H1 (cell line): ENCODE results near the gene TMPRSS2. TPM values are rescaled to one million over a fixed set of nuclear protein-coding genes. Genes with fewer than 3 reads are reported as not detected.

ENCODE experiments used
- CTCF ChIA-PET: fragments of 300-600 bp; sonication (Branson Sonifier 250); formaldehyde crosslinking; loops from one replicate; lab custom pipeline; 2021; ENCODE audit not compliant: partially characterized antibody; lab: Charles Lee
- POLR2A ChIA-PET: fragments of 300-600 bp; sonication (Branson Sonifier 250); formaldehyde crosslinking; loops from one replicate; lab custom pipeline; 2021; ENCODE audit warnings: inconsistent platforms; ENCODE audit not compliant: partially characterized antibody; lab: Charles Lee
- DNase-seq, 2 experiments: peaks; one replicate each; pipeline versions ENCODE4 v3.0.0 to v3.0.0-alpha.2; 2010 to 2022; ENCODE audit warnings: low spot score in 2 of 2, low read depth in 1 of 2, mixed read lengths in 1 of 2
- FAIRE-seq: peaks from 2 replicates; lab custom pipeline; 2011; peaks lifted over from hg19 to GRCh38; lab: Jason Lieb, UNC
- H2AFZ ChIP-seq: 2 replicates; pipeline ENCODE4 v1.8.1; 2012; ENCODE audit warnings: low read length, inconsistent platforms
- H2AK5ac ChIP-seq: 2 replicates; pipeline ENCODE4 v1.6.1; 2013; ENCODE audit warnings: low read depth, low read length
- H2BK120ac ChIP-seq: replicated peaks from 2 replicates; pipeline ENCODE3; 2013; ENCODE audit warnings: low read depth, low read length, inconsistent platforms
- H2BK12ac ChIP-seq: 2 replicates; pipeline ENCODE4 v1.6.1; 2013; ENCODE audit warnings: low read depth, low read length
- H2BK15ac ChIP-seq: 2 replicates; pipeline ENCODE4 v1.6.1; 2013; ENCODE audit warnings: low read length
- H2BK20ac ChIP-seq: 2 replicates; pipeline ENCODE4 v1.6.1; 2013; ENCODE audit warnings: low read length
- H2BK5ac ChIP-seq: 2 replicates; pipeline ENCODE4 v1.6.1; 2013; ENCODE audit warnings: low read depth, low read length
- H3K14ac ChIP-seq: 2 replicates; pipeline ENCODE4 v1.6.1; 2013; ENCODE audit warnings: inconsistent platforms; ENCODE audit not compliant: insufficient read length
- H3K18ac ChIP-seq: 2 replicates; pipeline ENCODE4 v1.6.1; 2013; ENCODE audit warnings: low read length; ENCODE audit errors: extremely low read depth
- H3K23ac ChIP-seq: 2 replicates; pipeline ENCODE4 v1.6.1; 2013; ENCODE audit warnings: inconsistent platforms; ENCODE audit not compliant: insufficient read length
- H3K23me2 ChIP-seq: 2 replicates; pipeline ENCODE4 v1.6.1; 2013; ENCODE audit warnings: low read depth, low read length
- H3K27ac ChIP-seq: 2 replicates; pipeline ENCODE4 v1.6.1; 2011; ENCODE audit warnings: low read depth, low read length, inconsistent platforms
- H3K27me3 ChIP-seq, 4 experiments: replicated peaks in 1 of 4; 1 replicate in 1 of 4; 2 replicates in 3 of 4; pipeline versions ENCODE4 v1.6.1 to v1.8.1; 2011 to 2013; ENCODE audit warnings: low read length in 3 of 4, mild to moderate bottlenecking in 3 of 4, inconsistent platforms in 2 of 4, mixed read lengths in 2 of 4, moderate library complexity in 1 of 4; ENCODE audit not compliant: control insufficient read depth in 3 of 4, insufficient read depth in 3 of 4; ENCODE audit errors: extremely low read depth in 1 of 4
- H3K36me3 ChIP-seq, 4 experiments: 2 replicates each; pipeline versions ENCODE4 v1.6.1 to v1.8.1; 2011 to 2013; ENCODE audit warnings: mild to moderate bottlenecking in 4 of 4, low read length in 3 of 4, moderate library complexity in 2 of 4, control low read depth in 1 of 4, inconsistent platforms in 1 of 4; ENCODE audit not compliant: insufficient read depth in 4 of 4, control insufficient read depth in 2 of 4
- H3K4ac ChIP-seq: replicated peaks from 2 replicates; pipeline ENCODE3; 2013; ENCODE audit warnings: low read length, low read depth, mixed read lengths, inconsistent platforms; ENCODE audit not compliant: insufficient read length
- H3K4me1 ChIP-seq, 4 experiments: replicated peaks in 1 of 4; 1 replicate in 1 of 4; 2 replicates in 3 of 4; pipeline versions ENCODE4 v1.6.1 to v1.8.1; 2011 to 2013; ENCODE audit warnings: low read length in 3 of 4, inconsistent platforms in 2 of 4, mixed read lengths in 1 of 4; ENCODE audit not compliant: insufficient read depth in 4 of 4, control insufficient read depth in 3 of 4
- H3K4me2 ChIP-seq, 2 experiments: 2 replicates each; pipeline versions ENCODE4 v1.6.1 to v1.8.1; 2011 to 2013; ENCODE audit warnings: low read depth in 2 of 2, low read length in 2 of 2, control low read depth in 1 of 2, inconsistent platforms in 1 of 2, mild to moderate bottlenecking in 1 of 2; ENCODE audit not compliant: insufficient read depth in 1 of 2
- H3K4me3 ChIP-seq, 4 experiments: fragments of 200-600, 300-600 bp in 1 of 4; sonication (generic), shearing (Covaris generic), sonication (Bioruptor Twin) in 1 of 4; 2 replicates each; pipeline versions ENCODE4 v1.5.1 to v1.8.1; 2011 to 2016; ENCODE audit warnings: low read length in 4 of 4, low read depth in 3 of 4, control low read depth in 2 of 4, inconsistent platforms in 2 of 4, mild to moderate bottlenecking in 2 of 4, mixed read lengths in 1 of 4, moderate library complexity in 1 of 4; ENCODE audit not compliant: insufficient read depth in 2 of 4; ENCODE audit errors: extremely low read depth in 1 of 4
- H3K56ac ChIP-seq: replicated peaks from 2 replicates; pipeline ENCODE3; 2013; ENCODE audit warnings: low read depth, mild to moderate bottlenecking, mixed read lengths, low read length, inconsistent platforms; ENCODE audit not compliant: insufficient read length
- H3K79me1 ChIP-seq: 2 replicates; pipeline ENCODE4 v1.6.1; 2013; ENCODE audit warnings: low read depth, low read length, control low read depth
- H3K79me2 ChIP-seq, 2 experiments: 2 replicates each; pipeline versions ENCODE4 v1.6.1 to v1.8.1; 2012 to 2013; ENCODE audit warnings: low read length in 2 of 2, mild to moderate bottlenecking in 2 of 2, inconsistent platforms in 1 of 2; ENCODE audit not compliant: insufficient read depth in 2 of 2, control insufficient read depth in 1 of 2
- H3K9ac ChIP-seq, 4 experiments: replicated peaks in 1 of 4; 1 replicate in 1 of 4; 2 replicates in 3 of 4; pipeline versions ENCODE4 v1.6.1 to v1.8.1; 2011 to 2013; ENCODE audit warnings: low read depth in 3 of 4, low read length in 3 of 4, control low read depth in 2 of 4, mild to moderate bottlenecking in 2 of 4, moderate library complexity in 2 of 4, inconsistent platforms in 1 of 4; ENCODE audit errors: extremely low read depth in 1 of 4
- H3K9me3 ChIP-seq, 2 experiments: 2 replicates each; pipeline versions ENCODE4 v1.6.1 to v1.8.1; 2012 to 2013; ENCODE audit warnings: mild to moderate bottlenecking in 2 of 2, moderate library complexity in 2 of 2, control low read depth in 1 of 2, inconsistent platforms in 1 of 2, low read depth in 1 of 2, low read length in 1 of 2, mixed read lengths in 1 of 2; ENCODE audit not compliant: insufficient read depth in 2 of 2
- H4K20me1 ChIP-seq, 2 experiments: replicated peaks in 1 of 2; 2 replicates each; pipeline versions ENCODE3 to v1.8.1; 2011 to 2013; ENCODE audit warnings: inconsistent platforms in 2 of 2, low read length in 2 of 2, mild to moderate bottlenecking in 1 of 2; ENCODE audit not compliant: insufficient read depth in 2 of 2, control insufficient read depth in 1 of 2
- H4K5ac ChIP-seq: 2 replicates; pipeline ENCODE4 v1.6.1; 2013; ENCODE audit warnings: low read length, low read depth, mixed read lengths, inconsistent platforms; ENCODE audit not compliant: insufficient read length
- H4K8ac ChIP-seq: 2 replicates; pipeline ENCODE4 v1.8.0; 2013; ENCODE audit warnings: mild to moderate bottlenecking, moderate library complexity, low read length, inconsistent platforms; ENCODE audit not compliant: insufficient read depth; ENCODE audit errors: extremely low read depth
- H4K91ac ChIP-seq: replicated peaks from 2 replicates; pipeline ENCODE3; 2013; ENCODE audit warnings: low read length, mixed read lengths, inconsistent platforms; ENCODE audit not compliant: insufficient read length
- BACH1 ChIP-seq: IDR thresholded peaks from 2 replicates; pipeline ENCODE4 v1.6.1; 2012; ENCODE audit warnings: low read length, improper control_type of control experiment
- EGR1 ChIP-seq: IDR thresholded peaks from 2 replicates; pipeline ENCODE4 v1.6.1; 2011; ENCODE audit warnings: low read depth, low read length, borderline replicate concordance
- KDM1A ChIP-seq: fragments of 200-600, 300-600 bp; sonication (generic); IDR thresholded peaks from 2 replicates; pipeline ENCODE4 v1.7.1; 2016; ENCODE audit warnings: mild to moderate bottlenecking, low read length, borderline replicate concordance
- TBP ChIP-seq: IDR thresholded peaks from 2 replicates; pipeline ENCODE4 v1.6.1; 2011; ENCODE audit warnings: low read depth, low read length, improper control_type of control experiment
- WGBS, 2 experiments: shearing (Covaris generic) in 1 of 2; methylation state at CpG; one replicate each; pipeline versions ENCODE4 v1.1.6 to v1.1.7; 2013 to 2015; ENCODE audit warnings: low lambda C conversion rate in 2 of 2, mixed read lengths in 2 of 2, inconsistent platforms in 1 of 2, low coverage in 1 of 2, missing lambda C conversion rate in 1 of 2; ENCODE audit not compliant: insufficient replicate concordance in 2 of 2, insufficient coverage in 1 of 2, insufficient read length in 1 of 2; ENCODE audit errors: extremely low coverage in 1 of 2, missing lambda C conversion rate in 1 of 2; 5-methylcytosine and 5-hydroxymethylcytosine counted together
- polyA plus RNA-seq, 7 experiments: library from polyadenylated mRNA; depleted of rRNA in 3 of 7; stranded (reverse) in 5 of 7; unstranded in 2 of 7; fragments of >200 nt in 5 of 7; fragments of 200-250 nt in 2 of 7; gene quantifications; 1 replicate in 5 of 7; 2 replicates in 1 of 7; 4 replicates in 1 of 7; pipeline versions ENCODE4 v1.2.1 to v1.2.3, GENCODE V29; 2011 to 2013; ENCODE audit warnings: missing spikeins in 2 of 7, mixed read lengths in 2 of 7
- total RNA-seq: library from RNA; stranded (reverse); fragmentation: NEBNext Ultra II Directional; extraction: Animal tissue kit (Norgen Biotek cat#: 25700); gene quantifications from 2 replicates; pipeline ENCODE4 v1.2.1, GENCODE V29; 2021
- TF ChIP-seq, protein P1 (sequence below), 3 experiments: IDR thresholded peaks; 1 replicate in 2 of 3; 2 replicates in 1 of 3; pipeline versions ENCODE4 v1.5.1 to v1.6.1; 2011; ENCODE audit warnings: low read length in 3 of 3, mild to moderate bottlenecking in 3 of 3, inconsistent platforms in 2 of 3, low read depth in 1 of 3, moderate library complexity in 1 of 3; ENCODE audit not compliant: insufficient read depth in 1 of 3; ENCODE audit errors: control extremely low read depth in 1 of 3
- TF ChIP-seq, protein P2 (sequence below): IDR thresholded peaks from 2 replicates; pipeline ENCODE4 v1.6.1; 2012; ENCODE audit warnings: inconsistent platforms

The TMPRSS2 gene
- total and polyA plus RNA-seq, 2 of the 8 experiments (the other 6 are each of a cell fraction or from before 2014, with no cell fraction given), result 9.2 to 11.0 TPM

- 89% methylated on average over 20 of the region's 33 CpGs; no CpG with 5 or more reads in 1 of the 2 experiments for WGBS, 2 experiments
- H3K4me3 ChIP-seq, result no peak overlapping the region
- H3K79me2 ChIP-seq, result no peaks in the 10 kb centered on the region
- H2BK20ac ChIP-seq, result peak overlapping the region; percentile 40; the same call in 1 of the 2 replicates
- H2AFZ ChIP-seq, result no peak overlapping the region
- no peaks in the 10 kb centered on the region for H3K79me1 ChIP-seq
- ChIA-PET CTCF (no interaction called here), POLR2A (interaction anchor here (1.2 kb wide), 1 partner anchor 33 kb away, joined by 4 read pairs; no protein-coding TSS in a partner anchor)
- H3K36me3 ChIP-seq, result peaks cover 3 to 14% (median 5%) of the 10 kb centered on the region in 4 experiments; a peak in 5 of 8 replicates
- no peak overlapping the region for H3K4me2 ChIP-seq
- peak overlapping the region; percentile 13 for H4K91ac ChIP-seq
- H3K56ac ChIP-seq, result no peak overlapping the region
- H3K23ac ChIP-seq, result no peak overlapping the region
- H3K14ac ChIP-seq, result no peak overlapping the region
- H3K27me3 ChIP-seq, result no peaks in the 10 kb centered on the region
- DNase-seq, result no peak
- H3K18ac ChIP-seq, result no peak overlapping the region
- H4K8ac ChIP-seq, result peak overlapping the region; percentile 29; the same call in 1 of the 2 replicates
- peaks cover 0 to 2% of the 10 kb centered on the region in 2 experiments for H4K20me1 ChIP-seq
- H3K27ac ChIP-seq, result no peak overlapping the region
- H2AK5ac ChIP-seq, result no peak overlapping the region
- 0 out of 2 replicates have a peak overlapping the region, but pooled peaks have one; percentile 27 for H2BK12ac ChIP-seq
- no peak overlapping the region; the same call in 1 of the 2 replicates for H2BK5ac ChIP-seq
- H3K23me2 ChIP-seq, result no peaks in the 10 kb centered on the region; the same call in 1 of the 2 replicates
- H4K5ac ChIP-seq, result peak overlapping the region; percentile 21
- H3K9me3 ChIP-seq, result no peaks in the 10 kb centered on the region
- H3K4ac ChIP-seq, result peak overlapping the region; percentile 54
- H3K9ac ChIP-seq, result no peak overlapping the region
- peaks cover 4 to 16% (median 7%) of the 10 kb centered on the region in 4 experiments for H3K4me1 ChIP-seq
- no peak overlapping the region for H2BK15ac ChIP-seq
- no peak for FAIRE-seq
- H2BK120ac ChIP-seq, result no peak overlapping the region
- TF ChIP-seq KDM1A, result no peak
- TF ChIP-seq BACH1, result no peak
- TF ChIP-seq, protein P1, sequence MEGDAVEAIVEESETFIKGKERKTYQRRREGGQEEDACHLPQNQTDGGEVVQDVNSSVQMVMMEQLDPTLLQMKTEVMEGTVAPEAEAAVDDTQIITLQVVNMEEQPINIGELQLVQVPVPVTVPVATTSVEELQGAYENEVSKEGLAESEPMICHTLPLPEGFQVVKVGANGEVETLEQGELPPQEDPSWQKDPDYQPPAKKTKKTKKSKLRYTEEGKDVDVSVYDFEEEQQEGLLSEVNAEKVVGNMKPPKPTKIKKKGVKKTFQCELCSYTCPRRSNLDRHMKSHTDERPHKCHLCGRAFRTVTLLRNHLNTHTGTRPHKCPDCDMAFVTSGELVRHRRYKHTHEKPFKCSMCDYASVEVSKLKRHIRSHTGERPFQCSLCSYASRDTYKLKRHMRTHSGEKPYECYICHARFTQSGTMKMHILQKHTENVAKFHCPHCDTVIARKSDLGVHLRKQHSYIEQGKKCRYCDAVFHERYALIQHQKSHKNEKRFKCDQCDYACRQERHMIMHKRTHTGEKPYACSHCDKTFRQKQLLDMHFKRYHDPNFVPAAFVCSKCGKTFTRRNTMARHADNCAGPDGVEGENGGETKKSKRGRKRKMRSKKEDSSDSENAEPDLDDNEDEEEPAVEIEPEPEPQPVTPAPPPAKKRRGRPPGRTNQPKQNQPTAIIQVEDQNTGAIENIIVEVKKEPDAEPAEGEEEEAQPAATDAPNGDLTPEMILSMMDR (IDR thresholded peaks at IDR 0.05; ENCODE audit: control extremely low read depth in 1 of 3, insufficient read depth in 1 of 3, low read depth in 1 of 3, low read length in 3 of 3), result no peak
- no peak for TF ChIP-seq TBP
- TF ChIP-seq, protein P2, sequence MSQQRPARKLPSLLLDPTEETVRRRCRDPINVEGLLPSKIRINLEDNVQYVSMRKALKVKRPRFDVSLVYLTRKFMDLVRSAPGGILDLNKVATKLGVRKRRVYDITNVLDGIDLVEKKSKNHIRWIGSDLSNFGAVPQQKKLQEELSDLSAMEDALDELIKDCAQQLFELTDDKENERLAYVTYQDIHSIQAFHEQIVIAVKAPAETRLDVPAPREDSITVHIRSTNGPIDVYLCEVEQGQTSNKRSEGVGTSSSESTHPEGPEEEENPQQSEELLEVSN, result no peak
- TF ChIP-seq EGR1, result no peak
Observed at GRCh38 chr21:41472753-41473548, 35.0 kb downstream of the TMPRSS2 start.
